Psoas muscle (tissue), 8 donors: ENCODE measurements around the gene RUNX3. TPM values are rescaled to one million over a fixed set of nuclear protein-coding genes. Genes with fewer than 3 reads are reported as not detected.

Experiments
- ATAC-seq, 4 donors: fragments of 200-7000 bp; cut with Tn5 transposase; one replicate each; pipeline ENCODE4 v1.9.1; 2020; ENCODE audit warnings: moderate library complexity in 3 of 4, mild to moderate bottlenecking in 2 of 4
- DNase-seq, 2 donors: peaks; one replicate each; pipeline ENCODE4 v3.0.0-alpha.2; 2020
- H3K27ac ChIP-seq: fragments of 200-600 bp; one replicate; pipeline ENCODE4 v1.8.0; 2022
- H3K27me3 ChIP-seq, 3 donors: fragments of 200-600 bp in 1 of 3; one replicate each; pipeline versions ENCODE4 v1.6.1 to v1.8.0; 2013 to 2022; ENCODE audit warnings: low read length in 2 of 3, mild to moderate bottlenecking in 2 of 3, moderate library complexity in 1 of 3; ENCODE audit not compliant: insufficient read depth in 3 of 3
- H3K36me3 ChIP-seq, 2 donors: fragments of 200-600 bp in 1 of 2; one replicate each; pipeline versions ENCODE4 v1.6.1 to v1.8.0; 2013 to 2022; ENCODE audit warnings: low read depth in 1 of 2, mild to moderate bottlenecking in 1 of 2, moderate library complexity in 1 of 2; ENCODE audit not compliant: insufficient read depth in 1 of 2
- H3K4me1 ChIP-seq: fragments of 200-600 bp; one replicate; pipeline ENCODE4 v1.8.0; 2022
- H3K4me3 ChIP-seq: fragments of 200-600 bp; one replicate; pipeline ENCODE4 v1.8.0; 2022; ENCODE audit warnings: mild to moderate bottlenecking
- H3K9me3 ChIP-seq: fragments of 200-600 bp; one replicate; pipeline ENCODE4 v1.8.0; 2022
- WGBS, 3 donors: extraction: QIAGEN DNeasy Blood & Tissue Kit; methylation state at CpG; one replicate each; pipeline versions ENCODE4 v1.1.6 to v1.1.7; 2013; 5-methylcytosine and 5-hydroxymethylcytosine counted together
- intact Hi-C, 2 donors: fragments of 100-400 bp; cut with DNase I; formaldehyde crosslinking; loops; one replicate each; pipeline versions ENCODE4 v1.11.0 to v1.14.2; 2022
- polyA plus RNA-seq, 3 donors: library from polyadenylated mRNA; stranded (reverse); fragments of 200-250 nt; gene quantifications; one replicate each; pipeline ENCODE4 v1.2.3, GENCODE V29; 2013
- total RNA-seq, 4 donors: library from RNA; stranded (reverse); fragmentation: NEBNext Ultra II Directional in 2 of 4; extraction: Animal tissue kit (Norgen Biotek cat#: 25700) in 2 of 4; gene quantifications; one replicate each; pipeline versions ENCODE4 v1.2.1 to v1.2.4, GENCODE V29; 2021 to 2023
- TF ChIP-seq, protein P1 (sequence below): fragments of 200-600 bp; IDR thresholded peaks from one replicate; pipeline ENCODE4 v1.8.0; 2022; ENCODE audit warnings: antibody characterized with exemption
- donor health status: healthy with polysubstance abuse.
- donor health status: DM: no; HTN: no; CAD: no; lungs with moderate emphysema.
- donor health status: Bipolar disorder and iron deficiency.
- donor health status: healthy.
- donor health status: DM: yes; HTN: yes; CAD: no.
- donor health status: DM: no; HTN: no; CAD: no.
- donor health status: DM: no; HTN: no; CAD: no.
- donor health status: DM: yes; HTN: yes; CAD: no.

RUNX3 gene
- total and polyA plus RNA-seq, 7 donors, result 0.16 to 0.59 (median 0.28) TPM

DNA sequence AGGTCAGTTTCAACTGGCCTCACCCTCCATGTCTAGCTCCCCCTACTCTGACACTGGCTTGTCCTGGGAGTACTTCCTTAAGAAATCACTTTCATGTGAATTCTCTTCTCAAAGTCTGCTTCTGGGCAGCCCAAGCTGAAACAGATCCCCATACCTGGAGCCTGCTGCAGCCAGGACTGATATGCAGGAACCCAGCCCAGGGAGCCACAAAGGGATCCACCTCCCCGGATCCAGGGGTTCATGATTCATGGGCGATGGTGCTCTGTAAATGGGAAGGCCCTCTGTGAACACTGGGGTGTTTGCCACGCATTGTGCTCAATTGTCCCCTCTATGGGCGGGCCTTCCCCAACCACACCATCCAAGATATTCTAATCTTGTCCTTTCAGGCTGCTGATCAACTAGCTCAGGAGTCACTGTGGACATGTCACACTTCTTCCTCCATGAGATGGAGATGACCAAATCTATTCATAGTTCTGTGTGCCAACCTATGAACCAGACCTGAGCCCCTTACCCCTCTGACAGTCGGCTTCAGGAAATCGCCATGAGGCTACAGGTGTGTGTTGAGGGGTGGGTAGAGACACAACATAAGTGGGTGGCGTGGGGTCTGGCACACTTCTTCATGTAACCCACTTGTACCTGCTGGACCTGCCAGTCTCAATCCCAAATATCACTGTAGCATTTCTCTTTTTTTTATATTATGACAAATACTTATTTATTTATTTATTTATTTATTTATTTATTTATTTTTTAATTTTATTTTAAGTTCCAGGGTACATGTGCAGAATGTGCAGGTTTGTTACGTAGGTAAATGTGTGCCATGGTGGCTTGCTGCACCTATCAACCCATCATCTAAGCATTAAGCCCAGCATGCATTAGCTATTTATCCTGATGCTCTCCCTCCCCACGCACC lies 41.8 kb downstream of the RUNX3 start:
- Histone ChIP-seq H3K36me3 (no peaks in the 10 kb centered on the region), H3K27me3 (peaks cover 0 to 4% (median 2%) of the 10 kb centered on the region in 3 donors), H3K27ac (no peak overlapping the region), H3K4me1 (no peaks in the 10 kb centered on the region), H3K4me3 (no peak overlapping the region), H3K9me3 (peaks cover 5% of the 10 kb centered on the region)
- WGBS, 3 donors, result 86 to 94% (median 87%) methylated on average over 9 of the region's 9 CpGs
- intact Hi-C loops, result no loop called here
- no peak for ATAC-seq
- DNase-seq, result no peak
- TF ChIP-seq, protein P1, sequence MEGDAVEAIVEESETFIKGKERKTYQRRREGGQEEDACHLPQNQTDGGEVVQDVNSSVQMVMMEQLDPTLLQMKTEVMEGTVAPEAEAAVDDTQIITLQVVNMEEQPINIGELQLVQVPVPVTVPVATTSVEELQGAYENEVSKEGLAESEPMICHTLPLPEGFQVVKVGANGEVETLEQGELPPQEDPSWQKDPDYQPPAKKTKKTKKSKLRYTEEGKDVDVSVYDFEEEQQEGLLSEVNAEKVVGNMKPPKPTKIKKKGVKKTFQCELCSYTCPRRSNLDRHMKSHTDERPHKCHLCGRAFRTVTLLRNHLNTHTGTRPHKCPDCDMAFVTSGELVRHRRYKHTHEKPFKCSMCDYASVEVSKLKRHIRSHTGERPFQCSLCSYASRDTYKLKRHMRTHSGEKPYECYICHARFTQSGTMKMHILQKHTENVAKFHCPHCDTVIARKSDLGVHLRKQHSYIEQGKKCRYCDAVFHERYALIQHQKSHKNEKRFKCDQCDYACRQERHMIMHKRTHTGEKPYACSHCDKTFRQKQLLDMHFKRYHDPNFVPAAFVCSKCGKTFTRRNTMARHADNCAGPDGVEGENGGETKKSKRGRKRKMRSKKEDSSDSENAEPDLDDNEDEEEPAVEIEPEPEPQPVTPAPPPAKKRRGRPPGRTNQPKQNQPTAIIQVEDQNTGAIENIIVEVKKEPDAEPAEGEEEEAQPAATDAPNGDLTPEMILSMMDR, result no peak

DNA sequence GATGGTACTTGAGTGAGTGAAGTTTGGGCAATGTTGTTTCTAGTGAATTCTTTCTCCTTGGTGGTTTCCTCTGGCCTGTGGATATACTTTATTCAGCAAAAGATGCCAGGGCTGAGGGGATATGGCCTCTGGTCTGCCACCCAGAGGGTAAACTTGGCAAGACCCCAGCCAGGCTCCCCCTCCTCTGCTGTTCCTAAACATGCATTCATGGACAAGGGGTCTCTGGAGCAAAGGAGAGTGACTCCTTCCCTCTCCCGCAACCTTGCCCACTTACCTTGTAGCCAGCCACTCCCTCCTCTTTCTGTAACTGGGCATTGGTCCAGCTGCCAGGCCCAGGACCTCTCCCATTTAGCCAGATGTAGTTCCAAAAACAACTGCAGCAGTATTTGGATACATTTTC lies 43.8 kb downstream of the RUNX3 start:
- ATAC-seq (no peak), DNase-seq (no peak)
- no peak overlapping the region for H3K27ac ChIP-seq
- TF ChIP-seq, protein P1, result no peak
- intact Hi-C loops, result no loop called here
- peaks cover 0 to 4% (median 2%) of the 10 kb centered on the region in 3 donors for H3K27me3 ChIP-seq
- no peaks in the 10 kb centered on the region for H3K36me3 ChIP-seq
- no peaks in the 10 kb centered on the region for H3K4me1 ChIP-seq
- no peak overlapping the region for H3K4me3 ChIP-seq
- 64 to 88% (median 83%) methylated on average over 1 of the region's 1 CpG for WGBS, 3 donors
- H3K9me3 ChIP-seq, result peaks cover 8% of the 10 kb centered on the region

DNA sequence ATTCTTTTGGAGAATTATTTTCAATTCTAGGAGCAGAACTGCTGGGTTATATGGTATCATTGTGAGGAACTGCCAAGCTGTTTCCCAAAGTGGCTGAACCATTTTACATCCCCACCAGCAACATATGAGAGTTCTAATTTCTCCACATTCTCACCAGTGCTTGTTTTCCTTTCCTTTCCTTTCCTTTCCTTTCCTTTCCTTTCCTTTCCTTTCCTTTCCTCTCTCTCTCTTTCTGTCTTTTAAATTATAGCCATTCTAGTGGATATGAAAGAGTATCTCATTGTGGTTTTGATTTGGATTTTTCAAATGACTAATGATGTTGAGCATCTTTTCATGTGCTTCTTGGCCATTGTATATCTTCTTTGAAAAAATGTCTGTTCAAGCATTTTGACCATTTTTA lies 45.3 kb downstream of the RUNX3 start:
- ATAC-seq (no peak), DNase-seq (no peak)
- H3K27ac ChIP-seq, result no peak overlapping the region
- H3K36me3 ChIP-seq, result no peaks in the 10 kb centered on the region
- H3K4me1 ChIP-seq, result no peaks in the 10 kb centered on the region
- H3K4me3 ChIP-seq, result no peak overlapping the region
- peaks cover 0 to 4% (median 2%) of the 10 kb centered on the region in 3 donors for H3K27me3 ChIP-seq
- intact Hi-C loops, result no loop called here
- TF ChIP-seq, protein P1, result no peak
- H3K9me3 ChIP-seq, result peaks cover 8% of the 10 kb centered on the region

DNA sequence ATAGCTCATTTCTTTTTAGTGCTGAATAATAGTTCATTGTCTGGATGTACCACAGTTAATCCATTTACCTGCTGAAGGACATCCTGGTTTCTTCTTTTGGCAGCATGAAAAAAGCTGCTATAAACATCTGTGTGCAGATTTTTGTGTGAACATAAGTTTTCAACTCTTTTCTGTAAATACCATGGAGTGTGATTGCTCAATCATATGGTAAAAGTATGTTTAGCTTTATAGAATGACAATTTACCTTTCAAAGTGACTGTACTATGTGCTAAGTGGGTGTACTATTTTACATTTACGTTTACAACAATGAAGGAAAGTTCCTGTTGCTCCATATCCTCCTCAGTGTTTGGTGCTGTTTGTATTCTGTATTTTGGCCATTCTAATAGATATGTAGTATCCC lies 49.0 kb downstream of the RUNX3 start:
- intact Hi-C loops, result no loop called here
- H3K4me3 ChIP-seq, result no peak overlapping the region
- no peak for ATAC-seq

More for the DNA sequence above, 49.0 kb downstream of the RUNX3 start:
- Histone ChIP-seq H3K27ac (no peak overlapping the region), H3K9me3 (peaks cover 8% of the 10 kb centered on the region), H3K4me1 (no peaks in the 10 kb centered on the region), H3K36me3 (no peaks in the 10 kb centered on the region), H3K27me3 (peaks cover 0 to 8% (median 0%) of the 10 kb centered on the region in 3 donors)
- WGBS, 3 donors, result 20 to 35% (median 29%) methylated on average over 1 of the region's 1 CpG
- no peak for DNase-seq
- TF ChIP-seq, protein P1, result no peak
